Measurements from ENCODE around the gene MUC15. TPM values are rescaled to one million over a fixed set of nuclear protein-coding genes. Genes with fewer than 3 reads are reported as not detected.

Gene MUC15
- total RNA-seq, 2 donors from 2014 or later, result not detected

GRCh38 chr11:26554455-26554854 lies 17.6 kb downstream of the MUC15 start:
- DNase-seq (no peak), ATAC-seq (no peak)
- Mint-ChIP-seq H3K27ac (no peak overlapping the region), H3K27me3 (no peaks in the 10 kb centered on the region), H3K4me3 (no peak overlapping the region), H3K36me3 (ENCODE audit: low read depth) (no peaks in the 10 kb centered on the region), H3K4me1 (no peaks in the 10 kb centered on the region)
- no peaks in the 10 kb centered on the region for H3K9me3 ChIP-seq (ENCODE audit: control insufficient read depth, low read length, poor library complexity, severe bottlenecking)

GRCh38 chr11:26553182-26553581 lies 18.9 kb downstream of the MUC15 start:
- no peak for ATAC-seq
- H3K9me3 ChIP-seq (ENCODE audit: control insufficient read depth, low read length, poor library complexity, severe bottlenecking), result no peaks in the 10 kb centered on the region
- H3K4me1 Mint-ChIP-seq, result no peaks in the 10 kb centered on the region
- no peak overlapping the region for H3K4me3 Mint-ChIP-seq
- no peak overlapping the region for H3K27ac Mint-ChIP-seq
- DNase-seq, result no peak
- no peaks in the 10 kb centered on the region for H3K27me3 Mint-ChIP-seq
- H3K36me3 Mint-ChIP-seq (ENCODE audit: low read depth), result no peaks in the 10 kb centered on the region

GRCh38 chr11:26551186-26551801 lies 20.8 kb downstream of the MUC15 start:
- H3K9me3 ChIP-seq (ENCODE audit: control insufficient read depth, low read length, poor library complexity, severe bottlenecking), result no peaks in the 10 kb centered on the region
- Mint-ChIP-seq H3K27me3 (no peaks in the 10 kb centered on the region), H3K4me1 (no peaks in the 10 kb centered on the region), H3K27ac (no peak overlapping the region), H3K36me3 (ENCODE audit: low read depth) (no peaks in the 10 kb centered on the region), H3K4me3 (no peak overlapping the region)
- ATAC-seq (no peak), DNase-seq (no peak)

- DNase-seq (no peak), ATAC-seq (no peak)
- H3K9me3 ChIP-seq (ENCODE audit: control insufficient read depth, low read length, poor library complexity, severe bottlenecking), result no peaks in the 10 kb centered on the region
- H3K27me3 Mint-ChIP-seq, result no peaks in the 10 kb centered on the region
- H3K36me3 Mint-ChIP-seq (ENCODE audit: low read depth), result no peaks in the 10 kb centered on the region
- no peak overlapping the region for H3K27ac Mint-ChIP-seq
- no peaks in the 10 kb centered on the region for H3K4me1 Mint-ChIP-seq
- no peak overlapping the region for H3K4me3 Mint-ChIP-seq
Observed at GRCh38 chr11:26550022-26550421, 22.0 kb downstream of the MUC15 start.

GRCh38 chr11:26549176-26549575 lies 22.9 kb downstream of the MUC15 start:
- no peaks in the 10 kb centered on the region for H3K36me3 Mint-ChIP-seq (ENCODE audit: low read depth)
- no peaks in the 10 kb centered on the region for H3K9me3 ChIP-seq (ENCODE audit: control insufficient read depth, low read length, poor library complexity, severe bottlenecking)
- H3K27me3 Mint-ChIP-seq, result no peaks in the 10 kb centered on the region
- no peak for ATAC-seq
- no peak overlapping the region for H3K27ac Mint-ChIP-seq
- no peak for DNase-seq
- H3K4me3 Mint-ChIP-seq, result no peak overlapping the region
- no peaks in the 10 kb centered on the region for H3K4me1 Mint-ChIP-seq

GRCh38 chr11:26541870-26542269 lies 30.2 kb downstream of the MUC15 start:
- no peaks in the 10 kb centered on the region for H3K4me1 Mint-ChIP-seq
- ATAC-seq, result no peak
- no peaks in the 10 kb centered on the region for H3K36me3 Mint-ChIP-seq (ENCODE audit: low read depth)
- H3K4me3 Mint-ChIP-seq, result no peak overlapping the region
- no peak for DNase-seq
- H3K9me3 ChIP-seq (ENCODE audit: control insufficient read depth, low read length, poor library complexity, severe bottlenecking), result no peaks in the 10 kb centered on the region
- H3K27me3 Mint-ChIP-seq, result no peaks in the 10 kb centered on the region
- H3K27ac Mint-ChIP-seq, result no peak overlapping the region

- Mint-ChIP-seq H3K4me3 (no peak overlapping the region), H3K4me1 (no peaks in the 10 kb centered on the region)
Observed at GRCh38 chr11:26539517-26539916, 32.5 kb downstream of the MUC15 start.

GRCh38 chr11:26537341-26537740 lies 34.7 kb downstream of the MUC15 start:
- H3K9me3 ChIP-seq (ENCODE audit: control insufficient read depth, low read length, poor library complexity, severe bottlenecking), result no peaks in the 10 kb centered on the region
- H3K4me1 Mint-ChIP-seq, result no peaks in the 10 kb centered on the region
- no peak for DNase-seq
- H3K27ac Mint-ChIP-seq, result no peak overlapping the region
- no peaks in the 10 kb centered on the region for H3K36me3 Mint-ChIP-seq (ENCODE audit: low read depth)
- H3K4me3 Mint-ChIP-seq, result no peak overlapping the region
- H3K27me3 Mint-ChIP-seq, result no peaks in the 10 kb centered on the region
- ATAC-seq, result no peak

More at GRCh38 chr11:26539517-26539916, 32.5 kb downstream of the MUC15 start:
- ATAC-seq (no peak), DNase-seq (no peak)
- no peaks in the 10 kb centered on the region for H3K9me3 ChIP-seq (ENCODE audit: control insufficient read depth, low read length, poor library complexity, severe bottlenecking)
- H3K27ac Mint-ChIP-seq, result no peak overlapping the region
- no peaks in the 10 kb centered on the region for H3K27me3 Mint-ChIP-seq
- no peaks in the 10 kb centered on the region for H3K36me3 Mint-ChIP-seq (ENCODE audit: low read depth)

GRCh38 chr11:26527685-26528084 lies 44.4 kb downstream of the MUC15 start:
- Mint-ChIP-seq H3K27me3 (no peaks in the 10 kb centered on the region), H3K4me3 (no peak overlapping the region), H3K27ac (no peak overlapping the region), H3K36me3 (ENCODE audit: low read depth) (no peaks in the 10 kb centered on the region), H3K4me1 (no peaks in the 10 kb centered on the region)
- DNase-seq, result no peak
- H3K9me3 ChIP-seq (ENCODE audit: control insufficient read depth, low read length, poor library complexity, severe bottlenecking), result no peaks in the 10 kb centered on the region
- no peak for ATAC-seq

- Mint-ChIP-seq H3K36me3 (ENCODE audit: low read depth) (no peaks in the 10 kb centered on the region), H3K27ac (no peak overlapping the region), H3K4me1 (no peaks in the 10 kb centered on the region), H3K4me3 (no peak overlapping the region), H3K27me3 (no peaks in the 10 kb centered on the region)
- ATAC-seq (no peak), DNase-seq (no peak)
- no peaks in the 10 kb centered on the region for H3K9me3 ChIP-seq (ENCODE audit: control insufficient read depth, low read length, poor library complexity, severe bottlenecking)
Observed at GRCh38 chr11:26522912-26523610, 49.0 kb downstream of the MUC15 start.

- Mint-ChIP-seq H3K4me1 (no peaks in the 10 kb centered on the region), H3K27ac (no peak overlapping the region), H3K36me3 (ENCODE audit: low read depth) (no peaks in the 10 kb centered on the region), H3K27me3 (no peaks in the 10 kb centered on the region), H3K4me3 (no peak overlapping the region)
- ATAC-seq (no peak), DNase-seq (no peak)
- H3K9me3 ChIP-seq (ENCODE audit: control insufficient read depth, low read length, poor library complexity, severe bottlenecking), result no peaks in the 10 kb centered on the region
Observed at GRCh38 chr11:26519469-26519868, 52.6 kb downstream of the MUC15 start.

- DNase-seq (no peak), ATAC-seq (no peak)
- Mint-ChIP-seq H3K4me1 (no peaks in the 10 kb centered on the region), H3K27ac (no peak overlapping the region), H3K4me3 (no peak overlapping the region), H3K36me3 (ENCODE audit: low read depth) (no peaks in the 10 kb centered on the region), H3K27me3 (no peaks in the 10 kb centered on the region)
- no peaks in the 10 kb centered on the region for H3K9me3 ChIP-seq (ENCODE audit: control insufficient read depth, low read length, poor library complexity, severe bottlenecking)
Observed at GRCh38 chr11:26512196-26512595, 59.9 kb downstream of the MUC15 start.

GRCh38 chr11:26510756-26511155 lies 61.3 kb downstream of the MUC15 start:
- Mint-ChIP-seq H3K27me3 (no peaks in the 10 kb centered on the region), H3K36me3 (ENCODE audit: low read depth) (no peaks in the 10 kb centered on the region), H3K4me1 (no peaks in the 10 kb centered on the region), H3K4me3 (no peak overlapping the region), H3K27ac (no peak overlapping the region)
- ATAC-seq, result no peak
- no peak for DNase-seq
- no peaks in the 10 kb centered on the region for H3K9me3 ChIP-seq (ENCODE audit: control insufficient read depth, low read length, poor library complexity, severe bottlenecking)

GRCh38 chr11:26510164-26510563 lies 61.9 kb downstream of the MUC15 start:
- Mint-ChIP-seq H3K27ac (no peak overlapping the region), H3K4me3 (no peak overlapping the region), H3K36me3 (ENCODE audit: low read depth) (no peaks in the 10 kb centered on the region), H3K27me3 (no peaks in the 10 kb centered on the region), H3K4me1 (no peaks in the 10 kb centered on the region)
- DNase-seq, result no peak
- ATAC-seq, result no peak
- H3K9me3 ChIP-seq (ENCODE audit: control insufficient read depth, low read length, poor library complexity, severe bottlenecking), result no peaks in the 10 kb centered on the region

Data from T-helper 17 cell (primary cell).